A549 treated with AZD2906 at 1 μM for 4 hours (cell line): ENCODE results near the gene GIMAP2. TPM values are rescaled to one million over a fixed set of nuclear protein-coding genes. Genes with fewer than 3 reads are reported as not detected.

Experiments used
- total RNA-seq: library from RNA; stranded (reverse); fragments of 200-300 nt; extraction: Qiagen RNA extraction; gene quantifications from 5 replicates; pipeline ENCODE4 v1.2.3, GENCODE V29; 2022

Gene GIMAP2
- total RNA-seq: not detected in 5 replicates

GRCh38 chr7:150685219-150686029 is at the start of gene GIMAP2:
Gene GIMAP2 (plus strand): TSS chr7:150685706. CDS start chr7:150687060, 1,354 bp downstream.

GRCh38 chr7:150716368-150716767 is 30.9 kb downstream of the GIMAP2 start, which contains the start of gene GIMAP1:
Gene GIMAP1 (plus strand): TSS chr7:150716613. CDS start chr7:150719048, 2,435 bp downstream.

GRCh38 chr7:150737265-150738055 is 52.0 kb downstream of the GIMAP2 start, which contains the start of gene GIMAP5:
Gene GIMAP5 (plus strand): TSS chr7:150737418. CDS start chr7:150740885, 3,467 bp downstream.

Other genes with a start within 250 kb of the GIMAP2 start
- gene GIMAP8, start 235.1 kb upstream of the GIMAP2 start, total RNA-seq: 0.01 TPM in 1 of 5 replicates, not detected in the others
- not detected in 5 replicates for gene GIMAP7, start 170.8 kb upstream of the GIMAP2 start, total RNA-seq
- not detected in 5 replicates for gene GIMAP4, start 118.3 kb upstream of the GIMAP2 start, total RNA-seq
- gene GIMAP6, start 53.3 kb upstream of the GIMAP2 start, total RNA-seq: not detected in 5 replicates
- not detected in 5 replicates for gene GIMAP1, start 30.9 kb downstream of the GIMAP2 start, total RNA-seq
- gene GIMAP5, start 51.7 kb downstream of the GIMAP2 start, total RNA-seq: 0.05 to 0.11 TPM (median 0.08 TPM) in 3 of 5 replicates, not detected in the others
- gene TMEM176B, start 114.7 kb downstream of the GIMAP2 start, total RNA-seq: 0.06 to 0.17 TPM (median 0.14 TPM) in 3 of 5 replicates, not detected in the others
- 0.16 TPM in 1 of 5 replicates, not detected in the others for gene TMEM176A, start 115.1 kb downstream of the GIMAP2 start, total RNA-seq
- gene AOC1, start 166.8 kb downstream of the GIMAP2 start, total RNA-seq: 0.02 to 0.07 TPM (median 0.05 TPM) in 4 of 5 replicates, not detected in the other